Suprapubic skin (tissue), 4 donors: Measurements from ENCODE around the gene CRB2. TPM values are rescaled to one million over a fixed set of nuclear protein-coding genes. Genes with fewer than 3 reads are reported as not detected.

Experiments
- DNase-seq, 2 donors: peaks; one replicate each; pipeline ENCODE4 v3.0.0-alpha.2; 2019; ENCODE audit warnings: low spot score in 2 of 2
- H3K27ac ChIP-seq: fragments of 200-600 bp; sonication (generic); one replicate; pipeline ENCODE4 v1.5.1; 2019
- H3K27me3 ChIP-seq: fragments of 200-600 bp; sonication (generic); one replicate; pipeline ENCODE4 v1.5.1; 2019
- H3K36me3 ChIP-seq: fragments of 200-600 bp; sonication (generic); one replicate; pipeline ENCODE4 v1.5.1; 2019
- H3K4me1 ChIP-seq: fragments of 200-600 bp; sonication (generic); one replicate; pipeline ENCODE4 v1.5.1; 2019
- H3K4me3 ChIP-seq: fragments of 200-600 bp; sonication (generic); one replicate; pipeline ENCODE4 v1.5.1; 2019; ENCODE audit warnings: mild to moderate bottlenecking
- H3K9me3 ChIP-seq: fragments of 200-600 bp; sonication (generic); one replicate; pipeline ENCODE4 v1.5.1; 2019
- CTCF ChIP-seq, 2 donors: fragments of 200-600 bp in 1 of 2; fragments of 450-650 bp in 1 of 2; sonication (generic) in 1 of 2; IDR thresholded peaks; one replicate each; pipeline ENCODE4 v1.5.1; 2016 to 2019; ENCODE audit warnings: antibody characterized with exemption in 2 of 2, mild to moderate bottlenecking in 1 of 2, moderate library complexity in 1 of 2
- EP300 ChIP-seq: sonication (generic); formaldehyde crosslinking; IDR thresholded peaks from one replicate; pipeline ENCODE4 v1.6.1; 2017; ENCODE audit warnings: antibody characterized with exemption
- POLR2A ChIP-seq, 2 donors: fragments of 450-650 bp; IDR thresholded peaks; one replicate each; pipeline ENCODE4 v1.6.1; 2017; ENCODE audit warnings: antibody characterized with exemption in 2 of 2, mild to moderate bottlenecking in 2 of 2, moderate library complexity in 2 of 2
- POLR2AphosphoS5 ChIP-seq, 3 donors: sonication (generic); formaldehyde crosslinking; IDR thresholded peaks; one replicate each; pipeline ENCODE4 v1.6.1; 2017; ENCODE audit warnings: antibody characterized with exemption in 3 of 3
- WGBS: methylation state at CpG from one replicate; pipeline ENCODE4 v1.1.5; 2018; 5-methylcytosine and 5-hydroxymethylcytosine counted together
- total RNA-seq, 4 donors: library from RNA; depleted of rRNA; stranded (reverse); fragments of >200 nt; gene quantifications; one replicate each; pipeline ENCODE4 v1.1.0, GENCODE V29; 2016

Gene CRB2
- total RNA-seq, 4 donors from 2014 or later: not detected

GRCh38 chr9:123314617-123315016 is 41.4 kb upstream of the CRB2 start:
- Histone ChIP-seq H3K9me3 (no peaks in the 10 kb centered on the region), H3K36me3 (no peaks in the 10 kb centered on the region), H3K4me1 (peaks cover 11% of the 10 kb centered on the region), H3K4me3 (no peak overlapping the region), H3K27me3 (peaks cover 1% of the 10 kb centered on the region), H3K27ac (no peak overlapping the region)
- TF ChIP-seq EP300 (no peak), CTCF (IDR thresholded peaks at IDR 0.05) (no peak), POLR2AphosphoS5 (IDR thresholded peaks at IDR 0.05) (no peak), POLR2A (IDR thresholded peaks at IDR 0.05) (no peak)
- 90% methylated on average over 6 of the region's 6 CpGs for WGBS
- no peak for DNase-seq

DNA sequence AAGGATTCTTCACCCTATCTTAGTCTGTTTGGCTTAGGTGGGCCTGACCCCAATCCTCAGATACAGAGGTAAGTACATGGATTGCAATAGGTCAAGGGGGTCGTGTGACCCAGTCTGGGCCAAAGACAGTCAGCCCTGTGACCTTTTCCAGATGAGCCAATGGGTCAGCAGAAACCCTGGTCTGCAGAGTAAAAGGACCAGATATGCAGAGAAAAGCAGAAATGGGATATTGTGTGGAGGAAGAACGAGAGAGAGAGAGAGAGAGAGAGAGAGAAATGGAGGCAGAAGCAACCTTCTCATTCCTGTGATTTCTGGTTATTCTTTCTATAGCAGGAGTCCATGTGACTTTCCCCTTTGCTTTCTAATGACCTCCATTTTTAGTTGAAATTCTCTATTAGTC is 40.4 kb upstream of the CRB2 start:
- Histone ChIP-seq H3K27ac (no peak overlapping the region), H3K9me3 (no peaks in the 10 kb centered on the region), H3K4me3 (no peak overlapping the region), H3K4me1 (peaks cover 12% of the 10 kb centered on the region), H3K36me3 (no peaks in the 10 kb centered on the region), H3K27me3 (peaks cover 6% of the 10 kb centered on the region)
- no peak for DNase-seq
- TF ChIP-seq CTCF (IDR thresholded peaks at IDR 0.05) (no peak), POLR2AphosphoS5 (IDR thresholded peaks at IDR 0.05) (no peak), EP300 (no peak), POLR2A (IDR thresholded peaks at IDR 0.05) (no peak)
- WGBS: 77% methylated on average over 2 of the region's 2 CpGs

DNA sequence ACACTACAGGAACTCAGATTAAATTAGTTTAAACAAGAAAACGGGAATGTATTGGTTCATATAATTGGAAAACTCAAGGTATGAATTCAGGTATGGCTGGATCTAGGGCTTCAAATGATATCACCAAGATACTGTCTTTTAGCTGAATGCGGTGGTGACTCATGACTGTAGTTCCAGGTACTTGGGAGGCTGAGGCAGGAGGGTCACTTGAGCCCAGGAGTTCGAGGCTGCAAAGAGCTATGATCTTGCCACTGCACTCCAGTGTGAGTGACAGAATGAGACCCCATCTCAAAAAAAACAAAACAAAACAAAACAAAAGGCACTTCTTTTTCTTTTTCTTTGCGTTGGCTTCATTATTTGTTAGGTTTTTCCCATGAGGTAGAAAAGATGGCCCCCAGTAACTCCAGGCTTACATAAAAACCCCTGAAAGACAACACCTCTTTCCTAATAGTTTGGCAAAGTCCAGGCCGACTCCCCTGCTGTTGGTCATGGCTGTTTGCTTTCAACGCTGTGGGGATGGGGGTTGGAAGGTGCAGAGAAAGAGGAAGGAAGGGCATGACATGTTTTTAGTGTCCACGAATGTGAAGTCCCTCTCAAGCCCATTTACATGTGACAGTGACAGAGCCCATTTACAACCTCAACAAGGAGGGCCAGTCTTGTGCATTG is 39.8 kb upstream of the CRB2 start:
- peaks cover 12% of the 10 kb centered on the region for H3K4me1 ChIP-seq
- peaks cover 6% of the 10 kb centered on the region for H3K27me3 ChIP-seq
- WGBS: 77% methylated on average over 7 of the region's 7 CpGs
- no peak overlapping the region for H3K27ac ChIP-seq
- TF ChIP-seq EP300 (no peak), POLR2A (IDR thresholded peaks at IDR 0.05) (no peak)
- no peak overlapping the region for H3K4me3 ChIP-seq
- H3K36me3 ChIP-seq: no peaks in the 10 kb centered on the region
- DNase-seq: no peak
- H3K9me3 ChIP-seq: no peaks in the 10 kb centered on the region

DNA sequence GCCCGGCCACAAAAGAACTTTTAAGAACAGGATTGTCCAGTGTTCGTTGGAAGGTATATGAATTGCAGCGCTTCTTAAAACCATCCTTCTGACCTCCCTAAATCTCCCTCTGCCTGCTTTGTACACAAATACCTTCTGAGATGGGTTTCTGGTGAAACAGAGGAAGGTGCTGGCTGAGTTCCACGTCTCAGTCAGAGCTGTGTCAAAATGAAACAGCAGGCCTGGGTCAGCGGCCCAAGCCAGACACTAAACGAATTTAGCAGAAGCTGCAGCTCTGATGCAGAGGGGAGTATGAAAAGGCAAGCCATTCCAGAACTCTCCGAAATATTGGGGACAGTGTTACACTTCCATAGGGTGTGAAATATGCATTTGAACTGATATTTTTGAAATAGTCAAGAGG is 37.8 kb upstream of the CRB2 start:
- TF ChIP-seq POLR2A (IDR thresholded peaks at IDR 0.05) (no peak), EP300 (no peak), POLR2AphosphoS5 (IDR thresholded peaks at IDR 0.05) (no peak), CTCF (IDR thresholded peaks at IDR 0.05) (no peak)
- Histone ChIP-seq H3K9me3 (no peaks in the 10 kb centered on the region), H3K27ac (no peak overlapping the region), H3K4me3 (no peak overlapping the region), H3K4me1 (peaks cover 12% of the 10 kb centered on the region), H3K36me3 (no peaks in the 10 kb centered on the region), H3K27me3 (peaks cover 6% of the 10 kb centered on the region)
- 68% methylated on average over 7 of the region's 7 CpGs for WGBS
- no peak for DNase-seq

DNA sequence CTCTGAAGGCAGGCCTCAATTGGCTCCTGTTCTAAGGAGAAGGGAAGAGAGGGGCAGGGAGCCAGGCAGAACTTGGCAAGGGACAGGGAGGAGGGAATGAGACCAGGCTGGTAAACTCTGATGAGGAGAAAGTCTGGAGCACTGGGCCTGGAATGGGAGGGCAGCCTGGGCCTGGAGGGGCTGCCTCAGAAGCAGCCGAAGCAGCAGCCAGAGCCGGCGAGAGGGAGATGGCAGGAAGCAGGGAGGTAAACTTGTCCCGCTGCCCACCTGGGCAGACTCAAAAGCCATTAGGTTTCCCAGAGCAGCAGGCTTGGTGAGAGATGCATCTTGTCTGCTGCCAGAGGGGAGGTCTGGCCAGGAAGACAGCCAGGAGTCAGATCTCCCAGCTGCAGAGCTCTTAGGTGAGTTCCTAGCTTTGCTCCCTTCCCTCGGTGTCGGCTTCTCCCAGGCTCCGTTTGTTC is 37.0 kb upstream of the CRB2 start:
- peaks cover 12% of the 10 kb centered on the region for H3K4me1 ChIP-seq
- peaks cover 6% of the 10 kb centered on the region for H3K27me3 ChIP-seq
- H3K27ac ChIP-seq: no peak overlapping the region
- H3K9me3 ChIP-seq: no peaks in the 10 kb centered on the region
- H3K4me3 ChIP-seq: no peak overlapping the region
- TF ChIP-seq POLR2A (IDR thresholded peaks at IDR 0.05) (no peak), CTCF (IDR thresholded peaks at IDR 0.05) (no peak), EP300 (no peak), POLR2AphosphoS5 (IDR thresholded peaks at IDR 0.05) (no peak)
- H3K36me3 ChIP-seq: no peaks in the 10 kb centered on the region
- 40% methylated on average over 7 of the region's 7 CpGs for WGBS
- no peak for DNase-seq
